Left colon (tissue), 2 donors: Measurements from ENCODE around the gene EVA1C. TPM values are rescaled to one million over a fixed set of nuclear protein-coding genes. Genes with fewer than 3 reads are reported as not detected.

ENCODE experiments used
- ATAC-seq: fragments of 200-7000 bp; cut with Tn5 transposase; one replicate; pipeline ENCODE4 v1.9.1; 2020; ENCODE audit warnings: mild to moderate bottlenecking, moderate library complexity
- DNase-seq, 2 donors: peaks; one replicate each; pipeline ENCODE4 v3.0.0-alpha.2; 2020
- intact Hi-C, 2 donors: fragments of 100-400 bp; cut with DNase I in 1 of 2; cut with micrococcal nuclease in 1 of 2; formaldehyde crosslinking; loops; one replicate each; pipeline versions ENCODE4 v1.11.2 to v1.14.0; 2022; cut with DNase I, micrococcal nuclease
- total RNA-seq, 2 donors: library from RNA; stranded (reverse); fragmentation: NEBNext Ultra II Directional; extraction: Animal tissue kit (Norgen Biotek cat#: 25700); gene quantifications; one replicate each; pipeline ENCODE4 v1.2.1, GENCODE V29; 2021
- donor health status: DM: no; HTN: no; CAD: no.
- donor health status: DM: yes; HTN: yes; CAD: no.

Gene EVA1C
- total RNA-seq, 2 donors from 2014 or later, result 10.3 to 24.5 TPM

- intact Hi-C loops, result loop anchor here in 1 of 2 donors (10.0 kb wide), 1 partner anchor 148 kb away; the partner anchor contains the start of gene EVA1C
- DNase-seq (no peak), ATAC-seq (no peak)
These were observed 150.4 kb downstream of the EVA1C start for GRCh38 chr21:32562915-32563314.

Other genes with a start within 250 kb of the EVA1C start
- gene MIS18A, start 133.7 kb upstream of the EVA1C start, total RNA-seq, result 1 to 10 TPM; 6.4 to 9.5 TPM
- not detected for gene MRAP, start 113.9 kb upstream of the EVA1C start, total RNA-seq
- 10 to 100 TPM in 1 of 2 donors, 1 to 10 TPM in 1; 7.3 to 12.6 TPM for gene URB1, start 19.7 kb upstream of the EVA1C start, total RNA-seq
- gene TCP10L, start 172.8 kb downstream of the EVA1C start, total RNA-seq, result not detected
- gene CFAP298, start 199.7 kb downstream of the EVA1C start, total RNA-seq, result 10 to 100 TPM; 28.7 to 32.7 TPM